Neural cell (in vitro differentiated cells): ENCODE measurements around the gene TBL1X.

ENCODE experiments used
- EP300 ChIP-seq: fragments of 450-650 bp; conservative IDR thresholded peaks from 2 replicates; pipeline ENCODE4 v1.6.1; 2014; ENCODE audit warnings: antibody characterized with exemption, mild to moderate bottlenecking, moderate library complexity; ENCODE audit not compliant: poor library complexity, severe bottlenecking
- EZH2 ChIP-seq: fragments of 200-600, 300-800 bp; shearing (Covaris generic), sonication (generic); IDR thresholded peaks from 2 replicates; pipeline ENCODE4 v1.6.1; 2014; ENCODE audit warnings: antibody characterized with exemption, low read length, borderline replicate concordance, mild to moderate bottlenecking; ENCODE audit not compliant: insufficient read depth, poor library complexity, severe bottlenecking
- REST ChIP-seq: IDR thresholded peaks from 2 replicates; pipeline ENCODE4 v1.6.1; 2012; ENCODE audit warnings: borderline replicate concordance
- TAF1 ChIP-seq: IDR thresholded peaks from 2 replicates; pipeline ENCODE4 v1.6.1; 2012; ENCODE audit warnings: low read depth
- TF ChIP-seq, protein P1 (sequence below): fragments of 450-650 bp; IDR thresholded peaks from 2 replicates; pipeline ENCODE4 v1.5.1; 2014; ENCODE audit warnings: antibody characterized with exemption, mild to moderate bottlenecking, moderate library complexity; ENCODE audit not compliant: poor library complexity, severe bottlenecking

GRCh38 chrX:9677098-9677739, 212.4 kb downstream of the TBL1X start:
- no peak for TF ChIP-seq REST
- TF ChIP-seq, protein P1, sequence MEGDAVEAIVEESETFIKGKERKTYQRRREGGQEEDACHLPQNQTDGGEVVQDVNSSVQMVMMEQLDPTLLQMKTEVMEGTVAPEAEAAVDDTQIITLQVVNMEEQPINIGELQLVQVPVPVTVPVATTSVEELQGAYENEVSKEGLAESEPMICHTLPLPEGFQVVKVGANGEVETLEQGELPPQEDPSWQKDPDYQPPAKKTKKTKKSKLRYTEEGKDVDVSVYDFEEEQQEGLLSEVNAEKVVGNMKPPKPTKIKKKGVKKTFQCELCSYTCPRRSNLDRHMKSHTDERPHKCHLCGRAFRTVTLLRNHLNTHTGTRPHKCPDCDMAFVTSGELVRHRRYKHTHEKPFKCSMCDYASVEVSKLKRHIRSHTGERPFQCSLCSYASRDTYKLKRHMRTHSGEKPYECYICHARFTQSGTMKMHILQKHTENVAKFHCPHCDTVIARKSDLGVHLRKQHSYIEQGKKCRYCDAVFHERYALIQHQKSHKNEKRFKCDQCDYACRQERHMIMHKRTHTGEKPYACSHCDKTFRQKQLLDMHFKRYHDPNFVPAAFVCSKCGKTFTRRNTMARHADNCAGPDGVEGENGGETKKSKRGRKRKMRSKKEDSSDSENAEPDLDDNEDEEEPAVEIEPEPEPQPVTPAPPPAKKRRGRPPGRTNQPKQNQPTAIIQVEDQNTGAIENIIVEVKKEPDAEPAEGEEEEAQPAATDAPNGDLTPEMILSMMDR = no peak
- TF ChIP-seq EZH2 = no peak
- no peak for TF ChIP-seq EP300
- TF ChIP-seq TAF1 = no peak
